Frontal cortex (tissue), 4 donors: Measurements from ENCODE around the gene PEX14. TPM values are rescaled to one million over a fixed set of nuclear protein-coding genes. Genes with fewer than 3 reads are reported as not detected.

Experiments used
- DNase-seq, 2 donors: peaks; one replicate each; pipeline ENCODE4 v3.0.0; 2012; ENCODE audit warnings: low spot score in 2 of 2
- FAIRE-seq: peaks from 2 replicates; lab custom pipeline; 2012; peaks lifted over from hg19 to GRCh38; lab: Jason Lieb, UNC
- total RNA-seq: library from RNA; depleted of rRNA; stranded (reverse); fragments of >200 nt; gene quantifications from one replicate; pipeline ENCODE4 v1.2.3, GENCODE V29; 2014
- donor health status: control.
- donor health status: control.
- donor health status: control.

PEX14 gene
- total RNA-seq, 1 donor from 2014 or later, result 6.1 TPM

- DNase-seq, result no peak
- no peak for FAIRE-seq
Observed at GRCh38 chr1:10639011-10639774, 164.4 kb downstream of the PEX14 start.

GRCh38 chr1:10639775-10640578, 165.2 kb downstream of the PEX14 start:
- no peak for FAIRE-seq
- DNase-seq, result peak in 1 of 2 donors; percentile 78

GRCh38 chr1:10640843-10641553, 166.2 kb downstream of the PEX14 start:
- DNase-seq, result no peak
- no peak for FAIRE-seq

GRCh38 chr1:10641976-10642375, 167.2 kb downstream of the PEX14 start:
- DNase-seq, result no peak
- FAIRE-seq, result no peak

- FAIRE-seq, result no peak
- no peak for DNase-seq
Observed at GRCh38 chr1:10642403-10643080, 167.8 kb downstream of the PEX14 start.

GRCh38 chr1:10643607-10644306, 169.0 kb downstream of the PEX14 start:
- FAIRE-seq, result no peak
- no peak for DNase-seq

- DNase-seq, result no peak
- FAIRE-seq, result no peak
Observed at GRCh38 chr1:10644307-10645128, 169.8 kb downstream of the PEX14 start.

GRCh38 chr1:10646347-10646861, 171.7 kb downstream of the PEX14 start:
- FAIRE-seq (no peak), DNase-seq (no peak)

- no peak for FAIRE-seq
- no peak for DNase-seq
Observed at GRCh38 chr1:10647414-10648170, 172.8 kb downstream of the PEX14 start.

- DNase-seq (no peak), FAIRE-seq (no peak)
Observed at GRCh38 chr1:10648689-10649516, 174.2 kb downstream of the PEX14 start.

GRCh38 chr1:10649517-10650201, 174.9 kb downstream of the PEX14 start:
- DNase-seq (no peak), FAIRE-seq (no peak)

GRCh38 chr1:10650556-10651388, 176.0 kb downstream of the PEX14 start:
- no peak for FAIRE-seq
- DNase-seq, result no peak

GRCh38 chr1:10651389-10651766, 176.6 kb downstream of the PEX14 start:
- no peak for DNase-seq
- no peak for FAIRE-seq

- FAIRE-seq (no peak), DNase-seq (no peak)
Observed at GRCh38 chr1:10651793-10652192, 177.0 kb downstream of the PEX14 start.

GRCh38 chr1:10652626-10653025, 177.9 kb downstream of the PEX14 start:
- no peak for FAIRE-seq
- no peak for DNase-seq
